A549 treated with DMSO at 1 μM for 4 hours (cell line): ENCODE results near the gene EGR2. TPM values are rescaled to one million over a fixed set of nuclear protein-coding genes. Genes with fewer than 3 reads are reported as not detected.

Experiments used
- total RNA-seq: library from RNA; stranded (reverse); fragments of 200-300 nt; extraction: Qiagen RNA extraction; gene quantifications from 5 replicates; pipeline ENCODE4 v1.2.3, GENCODE V29; 2022; ENCODE audit warnings: low read depth

The EGR2 gene
- 0.26 to 0.86 TPM (median 0.36 TPM) in 5 replicates for total RNA-seq

GRCh38 chr10:62816331-62817120 is at the start of gene EGR2:
TSS of gene EGR2 (minus strand) at chr10:62816366. CDS start at chr10:62816029, 337 bp downstream.

GRCh38 chr10:62804356-62805230 is 11.6 kb downstream of the EGR2 start, which contains the start of gene ADO:
TSS of gene ADO (plus strand) at chr10:62804720. CDS start at chr10:62805060, 340 bp downstream.

Other genes starting within 250 kb of the EGR2 start
- 19.0 to 23.5 TPM (median 21.5 TPM) in 5 replicates for gene ADO, start 11.6 kb downstream of the EGR2 start, total RNA-seq